OCI-M2 (cell line): ENCODE measurements around the gene EVA1A.
"Not testable (repeated sequence)": the region's sequence is repeated elsewhere in the genome, so short reads cannot be mapped to it uniquely, and the experiment has no call there.

Source experiments
- DNase-seq: peaks from one replicate; lab custom pipeline; 2025; ENCODE audit not compliant: unreplicated experiment; lab: John Stamatoyannopoulos, UW

The EVA1A gene

GRCh38 chr2:75488157-75488556 is 72.6 kb downstream of the EVA1A start:
- no peak for DNase-seq

GRCh38 chr2:75486735-75487134 is 74.0 kb downstream of the EVA1A start:
- not testable (repeated sequence) for DNase-seq

GRCh38 chr2:75484840-75485239 is 75.9 kb downstream of the EVA1A start:
- no peak for DNase-seq

GRCh38 chr2:75483878-75484277 is 76.9 kb downstream of the EVA1A start:
- no peak for DNase-seq

DNA sequence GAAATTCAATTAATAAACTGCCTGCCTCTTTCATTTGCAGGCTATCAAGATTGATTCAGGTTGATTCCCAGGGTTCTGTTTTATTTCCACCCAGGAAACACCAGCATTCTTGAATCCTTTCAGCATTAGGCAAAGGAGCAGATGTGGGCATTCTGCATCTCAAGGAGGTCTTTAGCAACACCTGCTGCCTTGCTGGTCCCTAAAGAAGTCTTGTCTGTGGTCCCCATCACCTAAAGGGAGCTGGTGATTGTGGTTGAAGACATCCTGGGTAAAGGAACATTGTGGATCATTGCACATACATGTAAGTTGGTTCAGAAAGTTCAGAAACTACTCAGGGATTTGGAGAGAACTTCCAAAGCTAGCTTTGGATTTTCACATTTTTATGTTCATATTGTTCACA is 78.3 kb downstream of the EVA1A start:
- no peak for DNase-seq

DNA sequence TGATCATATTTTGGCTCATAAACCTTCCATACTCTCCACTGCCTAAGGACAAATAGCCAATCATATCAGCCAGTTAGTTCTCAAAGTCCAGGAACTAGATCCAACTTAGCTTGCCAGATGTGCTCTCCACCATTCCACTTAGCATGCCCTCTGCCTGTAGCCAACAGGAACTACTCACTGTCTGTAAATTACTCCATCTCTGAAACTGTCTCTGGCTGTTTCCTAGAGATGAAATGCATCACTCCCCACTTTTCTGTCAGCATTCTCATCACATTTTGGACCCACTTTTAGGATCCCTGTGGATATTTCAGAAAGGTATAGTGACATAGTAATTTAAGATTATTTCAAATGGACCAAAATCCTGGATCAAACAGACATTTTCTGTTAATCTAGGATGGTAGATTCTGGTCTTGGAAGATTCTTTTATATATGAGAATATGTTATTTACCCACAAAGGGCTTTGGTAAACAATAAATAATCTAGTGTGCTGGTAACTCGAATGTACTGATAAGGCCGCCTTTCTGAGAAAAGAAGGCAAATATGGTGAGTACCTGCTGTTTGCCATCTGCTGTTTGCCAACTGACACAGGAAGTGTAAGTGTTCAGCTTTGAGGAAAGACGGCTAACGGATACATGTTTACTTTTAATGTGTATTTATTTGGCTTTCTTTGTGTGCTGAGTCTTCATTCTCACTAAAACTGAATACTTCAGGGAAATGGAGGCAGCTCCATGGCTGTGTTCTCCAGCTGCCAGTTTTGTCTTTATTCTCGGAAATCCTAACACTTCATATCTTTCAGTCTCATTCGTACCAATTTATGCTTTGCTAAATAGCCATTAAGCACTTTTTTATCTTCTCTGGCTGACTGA is 79.5 kb downstream of the EVA1A start:
- DNase-seq: no peak

DNA sequence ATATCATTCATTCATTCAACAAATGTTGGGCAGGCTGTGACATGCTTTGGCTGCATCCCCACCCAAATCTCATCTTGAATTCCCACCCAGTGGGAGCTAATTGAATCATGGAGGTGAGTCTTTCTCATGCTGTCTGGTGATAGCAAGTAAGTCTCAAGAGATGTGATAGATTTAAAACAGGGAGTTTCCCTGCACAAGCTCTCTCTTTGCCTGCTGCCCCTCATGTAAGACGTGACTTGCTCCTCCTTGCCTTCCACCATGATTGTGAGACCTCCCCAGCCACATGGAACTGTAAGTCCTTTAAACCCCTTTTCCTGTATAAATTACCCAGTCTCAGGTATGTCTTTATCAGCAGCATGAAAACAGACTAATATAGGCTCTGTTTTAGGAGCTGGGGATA is 83.0 kb downstream of the EVA1A start:
- not testable (repeated sequence) for DNase-seq

- DNase-seq: no peak
Measured at GRCh38 chr2:75476761-75477160, 84.0 kb downstream of the EVA1A start.

DNA sequence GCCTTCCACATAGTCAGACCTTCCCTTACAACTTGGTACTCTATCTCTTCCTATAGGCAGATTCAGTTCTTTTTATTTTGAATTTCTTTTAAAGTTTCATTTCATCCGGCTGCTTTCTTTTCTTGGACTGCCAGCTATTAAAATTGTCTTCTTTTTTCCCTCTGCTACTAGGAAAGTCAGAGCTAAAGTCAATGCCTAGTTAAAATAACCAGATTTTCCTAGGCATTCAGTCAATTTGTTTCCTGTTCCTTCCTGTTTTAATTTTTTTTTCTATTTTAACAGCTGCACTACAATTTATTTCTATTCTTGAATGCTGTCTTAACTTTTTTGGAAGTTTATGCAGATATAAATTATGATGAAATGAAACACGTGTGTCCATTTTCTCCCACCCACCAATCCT is 84.8 kb downstream of the EVA1A start:
- no peak for DNase-seq

DNA sequence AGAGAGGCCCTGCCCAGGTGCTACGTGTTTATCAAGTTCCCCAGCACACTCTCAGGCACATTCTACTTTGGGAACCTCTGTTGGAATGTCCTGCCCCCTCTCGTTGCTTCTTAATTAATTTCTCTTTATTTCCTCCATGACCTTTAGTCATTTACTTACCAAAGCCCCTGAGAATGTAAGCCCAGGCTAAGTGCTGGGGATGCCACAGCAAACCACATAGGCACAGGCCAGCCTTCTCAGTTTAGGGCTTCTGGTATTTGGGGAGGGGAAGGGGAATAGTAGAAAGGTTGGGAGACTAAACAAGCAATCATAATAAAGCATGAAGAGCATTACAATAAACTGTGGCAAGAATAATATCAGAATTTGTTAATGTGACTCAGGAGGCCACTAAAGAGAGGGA is 85.7 kb downstream of the EVA1A start:
- DNase-seq: no peak

GRCh38 chr2:75474115-75474514 is 86.6 kb downstream of the EVA1A start:
- DNase-seq: no peak

- no peak for DNase-seq
Measured at GRCh38 chr2:75466708-75467311, 93.9 kb downstream of the EVA1A start.

GRCh38 chr2:75465317-75465984 is 95.3 kb downstream of the EVA1A start:
- no peak for DNase-seq

- DNase-seq: no peak
Measured at GRCh38 chr2:75464348-75464946, 96.3 kb downstream of the EVA1A start.

GRCh38 chr2:75462721-75463120 is 98.0 kb downstream of the EVA1A start:
- DNase-seq: no peak

GRCh38 chr2:75462206-75462605 is 98.5 kb downstream of the EVA1A start:
- no peak for DNase-seq

GRCh38 chr2:75460630-75461029 is 100.1 kb downstream of the EVA1A start:
- DNase-seq: no peak

DNA sequence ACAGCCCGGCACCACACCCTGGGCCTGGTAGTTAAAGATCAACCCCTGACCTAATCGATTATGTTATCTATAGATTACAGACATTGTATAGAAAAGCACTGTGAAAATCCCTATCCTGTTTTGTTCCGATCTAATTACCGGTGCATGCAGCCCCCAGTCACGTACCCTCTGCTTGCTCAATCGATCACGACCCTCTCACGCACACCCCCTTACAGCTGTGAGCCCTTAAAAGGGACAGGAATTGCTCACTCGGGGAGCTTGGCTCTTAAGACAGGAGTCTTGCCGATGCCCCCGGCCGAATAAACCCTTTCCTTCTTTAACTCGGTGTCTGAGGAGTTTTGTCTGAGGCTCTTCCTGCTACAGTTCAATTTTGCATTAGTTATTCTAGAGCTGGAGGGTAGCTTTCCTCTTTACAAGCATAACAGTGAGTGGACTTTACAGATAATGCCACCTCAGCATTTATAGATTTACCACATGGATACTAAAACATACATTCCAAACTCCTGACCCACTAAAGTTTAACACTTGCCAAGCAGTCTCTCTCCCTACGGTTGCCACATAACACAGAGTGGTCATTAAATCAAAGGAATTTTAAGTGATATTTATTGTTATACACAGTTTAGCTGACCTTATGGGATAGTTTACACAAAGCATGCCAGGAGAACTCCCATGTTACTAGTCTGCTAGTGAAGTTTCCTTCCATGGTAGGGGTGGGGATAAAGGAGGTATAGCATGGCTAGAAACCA is 101.0 kb downstream of the EVA1A start:
- no peak for DNase-seq

- no peak for DNase-seq
Measured at GRCh38 chr2:75458201-75458600, 102.5 kb downstream of the EVA1A start.

GRCh38 chr2:75456825-75457224 is 103.9 kb downstream of the EVA1A start:
- DNase-seq: no peak

GRCh38 chr2:75456111-75456510 is 104.6 kb downstream of the EVA1A start:
- DNase-seq: no peak
